Measurements from ENCODE around the gene LIMK2.
"Not testable (repeated sequence)": the region's sequence is repeated elsewhere in the genome, so short reads cannot be mapped to it uniquely, and the experiment has no call there.

The LIMK2 gene

GRCh38 chr22:31300896-31301295 is 88.8 kb downstream of the LIMK2 start:
- Histone ChIP-seq H3K9ac (ENCODE audit: low read length) (no peak overlapping the region), H3K9me3 (ENCODE audit: control insufficient read depth, low read length) (no peaks in the 10 kb centered on the region), H3K36me3 (ENCODE audit: control insufficient read depth, insufficient read depth, low read length, severe bottlenecking) (no peaks in the 10 kb centered on the region), H3K4me1 (ENCODE audit: control insufficient read depth, insufficient read depth, low read length) (peaks cover 22% of the 10 kb centered on the region), H3K4me3 (ENCODE audit: low read length) (no peak overlapping the region), H3K27me3 (replicated peaks; ENCODE audit: control insufficient read depth, insufficient read depth, low read length) (no peaks in the 10 kb centered on the region)
- DNase-seq (ENCODE audit: low read depth) = no peak

GRCh38 chr22:31302006-31302405 is 89.9 kb downstream of the LIMK2 start:
- no peaks in the 10 kb centered on the region for H3K36me3 ChIP-seq (ENCODE audit: control insufficient read depth, insufficient read depth, low read length, severe bottlenecking)
- H3K9me3 ChIP-seq (ENCODE audit: control insufficient read depth, low read length) = no peaks in the 10 kb centered on the region
- no peaks in the 10 kb centered on the region for H3K27me3 ChIP-seq (replicated peaks; ENCODE audit: control insufficient read depth, insufficient read depth, low read length)
- peaks cover 12% of the 10 kb centered on the region for H3K4me1 ChIP-seq (ENCODE audit: control insufficient read depth, insufficient read depth, low read length)
- DNase-seq (ENCODE audit: low read depth) = no peak
- no peak overlapping the region for H3K9ac ChIP-seq (ENCODE audit: low read length)
- no peak overlapping the region for H3K4me3 ChIP-seq (ENCODE audit: low read length)

- H3K4me3 ChIP-seq (ENCODE audit: low read length) = no peak overlapping the region
- DNase-seq (ENCODE audit: low read depth) = no peak
- H3K9me3 ChIP-seq (ENCODE audit: control insufficient read depth, low read length) = no peaks in the 10 kb centered on the region
- no peak overlapping the region for H3K9ac ChIP-seq (ENCODE audit: low read length)
- no peaks in the 10 kb centered on the region for H3K27me3 ChIP-seq (replicated peaks; ENCODE audit: control insufficient read depth, insufficient read depth, low read length)
- no peaks in the 10 kb centered on the region for H3K36me3 ChIP-seq (ENCODE audit: control insufficient read depth, insufficient read depth, low read length, severe bottlenecking)
- H3K4me1 ChIP-seq (ENCODE audit: control insufficient read depth, insufficient read depth, low read length) = peaks cover 8% of the 10 kb centered on the region
Observed at GRCh38 chr22:31302537-31302936, 90.4 kb downstream of the LIMK2 start.

- DNase-seq (ENCODE audit: low read depth) = no peak
- Histone ChIP-seq H3K4me1 (ENCODE audit: control insufficient read depth, insufficient read depth, low read length) (peaks cover 3% of the 10 kb centered on the region), H3K27me3 (replicated peaks; ENCODE audit: control insufficient read depth, insufficient read depth, low read length) (no peaks in the 10 kb centered on the region), H3K9ac (ENCODE audit: low read length) (no peak overlapping the region), H3K36me3 (ENCODE audit: control insufficient read depth, insufficient read depth, low read length, severe bottlenecking) (no peaks in the 10 kb centered on the region), H3K4me3 (ENCODE audit: low read length) (no peak overlapping the region), H3K9me3 (ENCODE audit: control insufficient read depth, low read length) (no peaks in the 10 kb centered on the region)
Observed at GRCh38 chr22:31305194-31305593, 93.1 kb downstream of the LIMK2 start.

GRCh38 chr22:31308181-31308580 is 96.1 kb downstream of the LIMK2 start:
- H3K4me3 ChIP-seq (ENCODE audit: low read length) = no peak overlapping the region
- no peak overlapping the region for H3K9ac ChIP-seq (ENCODE audit: low read length)
- H3K27me3 ChIP-seq (replicated peaks; ENCODE audit: control insufficient read depth, insufficient read depth, low read length) = no peaks in the 10 kb centered on the region
- H3K36me3 ChIP-seq (ENCODE audit: control insufficient read depth, insufficient read depth, low read length, severe bottlenecking) = no peaks in the 10 kb centered on the region
- H3K4me1 ChIP-seq (ENCODE audit: control insufficient read depth, insufficient read depth, low read length) = no peaks in the 10 kb centered on the region
- H3K9me3 ChIP-seq (ENCODE audit: control insufficient read depth, low read length) = no peaks in the 10 kb centered on the region
- DNase-seq (ENCODE audit: low read depth) = no peak

- Histone ChIP-seq H3K36me3 (ENCODE audit: control insufficient read depth, insufficient read depth, low read length, severe bottlenecking) (peaks cover 5% of the 10 kb centered on the region), H3K4me1 (ENCODE audit: control insufficient read depth, insufficient read depth, low read length) (peaks cover 5% of the 10 kb centered on the region), H3K4me3 (ENCODE audit: low read length) (no peak overlapping the region), H3K9ac (ENCODE audit: low read length) (no peak overlapping the region), H3K27me3 (replicated peaks; ENCODE audit: control insufficient read depth, insufficient read depth, low read length) (no peaks in the 10 kb centered on the region), H3K9me3 (ENCODE audit: control insufficient read depth, low read length) (peaks cover 6% of the 10 kb centered on the region)
- peak; percentile 82 for DNase-seq (ENCODE audit: low read depth)
Observed at GRCh38 chr22:31313366-31314147, 101.5 kb downstream of the LIMK2 start.

GRCh38 chr22:31314220-31314619 is 102.1 kb downstream of the LIMK2 start:
- not testable (repeated sequence) for H3K27me3 ChIP-seq (replicated peaks; ENCODE audit: control insufficient read depth, insufficient read depth, low read length); H3K36me3 ChIP-seq (ENCODE audit: control insufficient read depth, insufficient read depth, low read length, severe bottlenecking); DNase-seq (ENCODE audit: low read depth); H3K9ac ChIP-seq (ENCODE audit: low read length); H3K4me3 ChIP-seq (ENCODE audit: low read length); H3K4me1 ChIP-seq (ENCODE audit: control insufficient read depth, insufficient read depth, low read length); H3K9me3 ChIP-seq (ENCODE audit: control insufficient read depth, low read length)

- no peak for DNase-seq (ENCODE audit: low read depth)
- Histone ChIP-seq H3K9ac (ENCODE audit: low read length) (no peak overlapping the region), H3K9me3 (ENCODE audit: control insufficient read depth, low read length) (no peaks in the 10 kb centered on the region), H3K36me3 (ENCODE audit: control insufficient read depth, insufficient read depth, low read length, severe bottlenecking) (peaks cover 14% of the 10 kb centered on the region), H3K4me3 (ENCODE audit: low read length) (no peak overlapping the region), H3K27me3 (replicated peaks; ENCODE audit: control insufficient read depth, insufficient read depth, low read length) (no peaks in the 10 kb centered on the region), H3K4me1 (ENCODE audit: control insufficient read depth, insufficient read depth, low read length) (no peaks in the 10 kb centered on the region)
Observed at GRCh38 chr22:31321421-31321820, 109.3 kb downstream of the LIMK2 start.

GRCh38 chr22:31323578-31324550 is 111.8 kb downstream of the LIMK2 start:
- Histone ChIP-seq H3K4me1 (ENCODE audit: control insufficient read depth, insufficient read depth, low read length) (peaks cover 8% of the 10 kb centered on the region), H3K9me3 (ENCODE audit: control insufficient read depth, low read length) (no peaks in the 10 kb centered on the region), H3K36me3 (ENCODE audit: control insufficient read depth, insufficient read depth, low read length, severe bottlenecking) (peaks cover 24% of the 10 kb centered on the region), H3K9ac (ENCODE audit: low read length) (no peak overlapping the region), H3K27me3 (replicated peaks; ENCODE audit: control insufficient read depth, insufficient read depth, low read length) (no peaks in the 10 kb centered on the region), H3K4me3 (ENCODE audit: low read length) (no peak overlapping the region)
- no peak for DNase-seq (ENCODE audit: low read depth)

GRCh38 chr22:31326877-31327276 is 114.8 kb downstream of the LIMK2 start:
- Histone ChIP-seq H3K9ac (ENCODE audit: low read length) (no peak overlapping the region), H3K4me3 (ENCODE audit: low read length) (no peak overlapping the region), H3K4me1 (ENCODE audit: control insufficient read depth, insufficient read depth, low read length) (peaks cover 15% of the 10 kb centered on the region), H3K27me3 (replicated peaks; ENCODE audit: control insufficient read depth, insufficient read depth, low read length) (no peaks in the 10 kb centered on the region), H3K36me3 (ENCODE audit: control insufficient read depth, insufficient read depth, low read length, severe bottlenecking) (peaks cover 24% of the 10 kb centered on the region), H3K9me3 (ENCODE audit: control insufficient read depth, low read length) (no peaks in the 10 kb centered on the region)
- no peak for DNase-seq (ENCODE audit: low read depth)

GRCh38 chr22:31327806-31328543 is 115.9 kb downstream of the LIMK2 start:
- no peak for DNase-seq (ENCODE audit: low read depth)
- Histone ChIP-seq H3K9ac (ENCODE audit: low read length) (no peak overlapping the region), H3K4me1 (ENCODE audit: control insufficient read depth, insufficient read depth, low read length) (peaks cover 15% of the 10 kb centered on the region), H3K9me3 (ENCODE audit: control insufficient read depth, low read length) (no peaks in the 10 kb centered on the region), H3K4me3 (ENCODE audit: low read length) (no peak overlapping the region), H3K36me3 (ENCODE audit: control insufficient read depth, insufficient read depth, low read length, severe bottlenecking) (peaks cover 31% of the 10 kb centered on the region), H3K27me3 (replicated peaks; ENCODE audit: control insufficient read depth, insufficient read depth, low read length) (no peaks in the 10 kb centered on the region)
